ENCODE results near the gene KHK. TPM values are rescaled to one million over a fixed set of nuclear protein-coding genes. Genes with fewer than 3 reads are reported as not detected.

KHK gene
- total and polyA plus RNA-seq, 9 of the 15 experiments (the other 6 are each of a cell fraction or from before 2014, with no cell fraction given), result 1.5 to 10.7 (median 5.2) TPM

- TF ChIP-seq, protein P1, sequence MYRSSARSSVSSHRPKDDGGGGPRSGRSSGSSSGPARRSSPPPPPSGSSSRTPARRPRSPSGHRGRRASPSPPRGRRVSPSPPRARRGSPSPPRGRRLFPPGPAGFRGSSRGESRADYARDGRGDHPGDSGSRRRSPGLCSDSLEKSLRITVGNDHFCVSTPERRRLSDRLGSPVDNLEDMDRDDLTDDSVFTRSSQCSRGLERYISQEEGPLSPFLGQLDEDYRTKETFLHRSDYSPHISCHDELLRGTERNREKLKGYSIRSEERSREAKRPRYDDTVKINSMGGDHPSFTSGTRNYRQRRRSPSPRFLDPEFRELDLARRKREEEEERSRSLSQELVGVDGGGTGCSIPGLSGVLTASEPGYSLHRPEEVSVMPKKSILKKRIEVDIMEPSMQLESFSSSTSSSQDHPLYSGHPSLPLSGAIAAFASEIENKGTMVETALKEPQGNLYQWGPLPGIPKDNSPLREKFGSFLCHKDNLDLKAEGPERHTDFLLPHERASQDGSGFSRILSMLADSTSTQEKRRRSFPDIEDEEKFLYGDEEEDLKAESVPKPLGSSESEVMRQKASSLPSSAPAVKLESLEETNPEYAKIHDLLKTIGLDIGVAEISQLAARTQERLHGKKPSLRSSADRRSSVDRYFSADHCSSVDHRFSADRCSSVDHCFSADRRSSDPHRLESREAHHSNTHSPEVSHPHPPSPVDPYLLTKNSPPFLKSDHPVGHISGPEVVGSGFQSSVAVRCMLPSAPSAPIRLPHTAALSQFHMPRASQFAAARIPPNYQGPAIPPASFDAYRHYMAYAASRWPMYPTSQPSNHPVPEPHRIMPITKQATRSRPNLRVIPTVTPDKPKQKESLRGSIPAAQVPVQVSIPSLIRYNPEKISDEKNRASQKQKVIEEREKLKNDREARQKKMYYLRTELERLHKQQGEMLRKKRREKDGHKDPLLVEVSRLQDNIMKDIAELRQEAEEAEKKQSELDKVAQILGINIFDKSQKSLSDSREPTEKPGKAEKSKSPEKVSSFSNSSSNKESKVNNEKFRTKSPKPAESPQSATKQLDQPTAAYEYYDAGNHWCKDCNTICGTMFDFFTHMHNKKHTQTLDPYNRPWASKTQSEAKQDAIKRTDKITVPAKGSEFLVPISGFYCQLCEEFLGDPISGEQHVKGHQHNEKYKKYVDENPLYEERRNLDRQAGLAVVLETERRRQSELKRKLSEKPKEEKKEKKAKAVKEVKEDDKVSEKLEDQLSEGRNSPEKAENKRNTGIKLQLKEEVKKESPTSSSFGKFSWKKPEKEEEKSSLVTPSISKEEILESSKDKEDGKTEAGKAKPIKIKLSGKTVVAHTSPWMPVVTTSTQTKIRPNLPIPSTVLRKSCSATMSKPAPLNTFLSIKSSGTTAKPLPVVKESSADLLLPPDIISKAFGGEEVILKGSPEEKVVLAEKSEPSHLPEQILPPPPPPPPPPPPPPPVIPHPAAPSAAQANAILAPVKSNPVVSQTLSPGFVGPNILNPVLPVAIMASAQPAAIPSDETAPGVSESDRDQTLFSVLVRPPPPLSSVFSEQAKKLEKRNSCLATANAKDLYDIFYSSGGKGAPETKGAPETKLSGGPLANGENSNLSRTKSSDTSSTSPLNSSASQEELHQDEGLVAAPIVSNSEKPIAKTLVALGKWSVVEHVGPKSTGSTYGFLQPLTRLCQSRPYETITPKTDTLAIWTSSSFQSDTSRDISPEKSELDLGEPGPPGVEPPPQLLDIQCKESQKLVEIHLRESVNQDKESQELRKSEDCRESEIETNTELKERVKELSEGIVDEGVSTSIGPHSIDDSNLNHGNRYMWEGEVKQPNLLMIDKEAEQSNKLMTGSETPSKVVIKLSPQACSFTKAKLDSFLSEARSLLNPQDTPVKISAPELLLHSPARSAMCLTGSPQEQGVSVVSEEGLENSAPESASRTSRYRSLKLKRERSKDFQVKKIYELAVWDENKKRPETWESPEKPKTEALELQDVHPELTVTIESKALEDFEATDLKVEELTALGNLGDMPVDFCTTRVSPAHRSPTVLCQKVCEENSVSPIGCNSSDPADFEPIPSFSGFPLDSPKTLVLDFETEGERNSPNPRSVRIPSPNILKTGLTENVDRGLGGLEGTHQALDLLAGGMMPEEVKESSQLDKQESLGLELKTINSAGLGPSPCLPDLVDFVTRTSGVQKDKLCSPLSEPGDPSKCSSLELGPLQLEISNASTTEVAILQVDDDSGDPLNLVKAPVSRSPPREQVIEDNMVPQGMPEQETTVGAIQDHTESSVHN (IDR thresholded peaks at IDR 0.05; ENCODE audit: borderline replicate concordance in 1 of 2, low read depth in 1 of 2), result no peak
- no peak for TF ChIP-seq KDM2B (CRISPR knock-in tag; IDR thresholded peaks at IDR 0.05)
- no peak for TF ChIP-seq CGGBP1 (CRISPR knock-in tag; IDR thresholded peaks at IDR 0.05)
- TF ChIP-seq ZNF75A (CRISPR knock-in tag; IDR thresholded peaks at IDR 0.05), result no peak
- TF ChIP-seq KLF10 (CRISPR knock-in tag; IDR thresholded peaks at IDR 0.05), result no peak
- no peak for TF ChIP-seq PATZ1 (CRISPR knock-in tag; IDR thresholded peaks at IDR 0.05; ENCODE audit: borderline replicate concordance)
- no peak for TF ChIP-seq ZNF583 (CRISPR knock-in tag; IDR thresholded peaks at IDR 0.05)
- TF ChIP-seq ZBTB9 (CRISPR knock-in tag; IDR thresholded peaks at IDR 0.05), result no peak; the same call in 1 of the 2 replicates
- no peak for TF ChIP-seq ETV6 (IDR thresholded peaks at IDR 0.05; ENCODE audit: borderline replicate concordance in 1 of 2, low read depth in 2 of 2, low read length in 1 of 2)
- TF ChIP-seq ETV6 (CRISPR knock-in tag; IDR thresholded peaks at IDR 0.05; ENCODE audit: borderline replicate concordance), result no peak
- TF ChIP-seq, protein P2, sequence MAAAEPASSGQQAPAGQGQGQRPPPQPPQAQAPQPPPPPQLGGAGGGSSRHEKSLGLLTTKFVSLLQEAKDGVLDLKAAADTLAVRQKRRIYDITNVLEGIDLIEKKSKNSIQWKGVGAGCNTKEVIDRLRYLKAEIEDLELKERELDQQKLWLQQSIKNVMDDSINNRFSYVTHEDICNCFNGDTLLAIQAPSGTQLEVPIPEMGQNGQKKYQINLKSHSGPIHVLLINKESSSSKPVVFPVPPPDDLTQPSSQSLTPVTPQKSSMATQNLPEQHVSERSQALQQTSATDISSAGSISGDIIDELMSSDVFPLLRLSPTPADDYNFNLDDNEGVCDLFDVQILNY (CRISPR knock-in tag; IDR thresholded peaks at IDR 0.05), result no peak
- no peak for TF ChIP-seq DIDO1 (tag; IDR thresholded peaks at IDR 0.05; ENCODE audit: low read depth)
- TF ChIP-seq TGIF2 (CRISPR knock-in tag; IDR thresholded peaks at IDR 0.05), result no peak
- TF ChIP-seq TRIM24 (IDR thresholded peaks at IDR 0.05), result no peak
These were observed 9.4 kb downstream of the KHK start (continued) for GRCh38 chr2:27095745-27096651.
